Activated T-helper 2 cell treated with anti-CD3 and anti-CD28 coated beads, Interferon-gamma antibody, Interleukin-2, Interleukin-4, amounts not matched to agents 10 μg/mL and 5 μg/mL and 100 μg/mL, durations not matched to agents 14 hours and 24 hours and 36 hours (primary cell): ENCODE results near the gene NCKAP5L. TPM values are rescaled to one million over a fixed set of nuclear protein-coding genes. Genes with fewer than 3 reads are reported as not detected.
"Not testable (repeated sequence)": the region's sequence is repeated elsewhere in the genome, so short reads cannot be mapped to it uniquely, and the experiment has no call there.

ENCODE experiments used
- DNase-seq: peaks from one replicate; pipeline ENCODE4 v3.0.0; 2021; ENCODE audit warnings: low spot score
- H3K27ac Mint-ChIP-seq: one replicate; pipeline ENCODE4 v1.8.0; 2021; ENCODE audit warnings: mixed read lengths
- H3K27me3 Mint-ChIP-seq: one replicate; pipeline ENCODE4 v1.8.0; 2021; ENCODE audit warnings: low read depth, mixed read lengths
- H3K36me3 Mint-ChIP-seq: one replicate; pipeline ENCODE4 v1.8.0; 2021; ENCODE audit warnings: low read depth, mixed read lengths
- H3K4me1 Mint-ChIP-seq: one replicate; pipeline ENCODE4 v1.8.0; 2021; ENCODE audit warnings: low read depth, mixed read lengths
- H3K4me3 Mint-ChIP-seq: one replicate; pipeline ENCODE4 v1.8.0; 2021; ENCODE audit warnings: low read depth, mild to moderate bottlenecking, moderate library complexity, mixed read lengths
- H3K9me3 Mint-ChIP-seq: one replicate; pipeline ENCODE4 v1.8.0; 2021; ENCODE audit warnings: mixed read lengths
- intact Hi-C: fragments of 100-400 bp; cut with micrococcal nuclease; formaldehyde crosslinking; loops from one replicate; pipeline ENCODE4 v1.15.1; 2023
- total RNA-seq: library from RNA; stranded (reverse); gene quantifications from 2 replicates; pipeline ENCODE4 v1.2.3, GENCODE V29; 2022

Gene NCKAP5L
- total RNA-seq, result 5.3 and 5.7 TPM in 2 replicates

GRCh38 chr12:49828133-49829091 lies at the start of gene NCKAP5L:
Gene NCKAP5L, minus strand, starts transcription at chr12:49828413. Its CDS starts 24,369 bp downstream, at chr12:49804044.
- Mint-ChIP-seq H3K27me3 (peaks cover 12% of the 10 kb centered on the region), H3K4me1 (peaks cover 10% of the 10 kb centered on the region), H3K4me3 (peak within 1 kb of the TSS; percentile 93), H3K27ac (peak within 1 kb of the TSS; percentile 83), H3K9me3 (no peaks in the 10 kb centered on the region), H3K36me3 (no peaks in the 10 kb centered on the region)
- intact Hi-C loops, result loop anchor here (1.0 to 5.0 kb wide), 2 partner anchors 15 to 121 kb away; partner anchors contain the start of genes BCDIN3D and FMNL3
- peak; percentile 88 for DNase-seq

- H3K36me3 Mint-ChIP-seq, result no peaks in the 10 kb centered on the region
- H3K9me3 Mint-ChIP-seq, result peaks cover 32% of the 10 kb centered on the region
- no peak for DNase-seq
- intact Hi-C loops, result no loop called here
- H3K4me3 Mint-ChIP-seq, result no peak overlapping the region
- peaks cover 2% of the 10 kb centered on the region for H3K27me3 Mint-ChIP-seq
- H3K27ac Mint-ChIP-seq, result no peak overlapping the region
- no peaks in the 10 kb centered on the region for H3K4me1 Mint-ChIP-seq
Observed at GRCh38 chr12:49877066-49877465, 48.9 kb upstream of the NCKAP5L start.

- H3K27me3 Mint-ChIP-seq, result peaks cover 2% of the 10 kb centered on the region
Observed at GRCh38 chr12:49876070-49876469, 47.9 kb upstream of the NCKAP5L start.

GRCh38 chr12:49875115-49875720 lies 47.0 kb upstream of the NCKAP5L start:
- H3K4me3 Mint-ChIP-seq, result no peak overlapping the region
- intact Hi-C loops, result no loop called here
- DNase-seq, result no peak
- no peaks in the 10 kb centered on the region for H3K4me1 Mint-ChIP-seq
- no peaks in the 10 kb centered on the region for H3K36me3 Mint-ChIP-seq
- no peak overlapping the region for H3K27ac Mint-ChIP-seq
- H3K9me3 Mint-ChIP-seq, result peaks cover 26% of the 10 kb centered on the region
- peaks cover 2% of the 10 kb centered on the region for H3K27me3 Mint-ChIP-seq

More at GRCh38 chr12:49876070-49876469, 47.9 kb upstream of the NCKAP5L start:
- Mint-ChIP-seq H3K36me3 (no peaks in the 10 kb centered on the region), H3K9me3 (peaks cover 32% of the 10 kb centered on the region), H3K4me3 (no peak overlapping the region), H3K27ac (no peak overlapping the region), H3K4me1 (no peaks in the 10 kb centered on the region)
- intact Hi-C loops, result no loop called here
- DNase-seq, result no peak

GRCh38 chr12:49874142-49874897 lies 46.1 kb upstream of the NCKAP5L start:
- Mint-ChIP-seq H3K4me1 (no peaks in the 10 kb centered on the region), H3K36me3 (no peaks in the 10 kb centered on the region), H3K4me3 (no peak overlapping the region), H3K27ac (no peak overlapping the region), H3K27me3 (peaks cover 2% of the 10 kb centered on the region), H3K9me3 (peaks cover 17% of the 10 kb centered on the region)
- DNase-seq, result no peak
- intact Hi-C loops, result no loop called here

GRCh38 chr12:49873361-49873934 lies 45.2 kb upstream of the NCKAP5L start:
- H3K4me3 Mint-ChIP-seq, result no peak overlapping the region
- H3K4me1 Mint-ChIP-seq, result no peaks in the 10 kb centered on the region
- DNase-seq, result no peak
- H3K9me3 Mint-ChIP-seq, result peaks cover 9% of the 10 kb centered on the region
- peaks cover 2% of the 10 kb centered on the region for H3K27me3 Mint-ChIP-seq
- intact Hi-C loops, result no loop called here
- H3K36me3 Mint-ChIP-seq, result no peaks in the 10 kb centered on the region
- no peak overlapping the region for H3K27ac Mint-ChIP-seq

GRCh38 chr12:49872781-49873181 lies 44.6 kb upstream of the NCKAP5L start:
- Mint-ChIP-seq H3K9me3 (peaks cover 2% of the 10 kb centered on the region), H3K27me3 (peaks cover 2% of the 10 kb centered on the region), H3K36me3 (no peaks in the 10 kb centered on the region), H3K4me1 (no peaks in the 10 kb centered on the region), H3K4me3 (no peak overlapping the region), H3K27ac (no peak overlapping the region)
- no peak for DNase-seq
- intact Hi-C loops, result no loop called here

GRCh38 chr12:49872381-49872780 lies 44.2 kb upstream of the NCKAP5L start:
- H3K27ac Mint-ChIP-seq, result no peak overlapping the region
- H3K27me3 Mint-ChIP-seq, result peaks cover 2% of the 10 kb centered on the region
- no peak for DNase-seq
- no peaks in the 10 kb centered on the region for H3K4me1 Mint-ChIP-seq
- H3K4me3 Mint-ChIP-seq, result no peak overlapping the region
- intact Hi-C loops, result no loop called here
- H3K36me3 Mint-ChIP-seq, result no peaks in the 10 kb centered on the region
- H3K9me3 Mint-ChIP-seq, result no peaks in the 10 kb centered on the region

GRCh38 chr12:49871811-49872251 lies 43.6 kb upstream of the NCKAP5L start:
- H3K9me3 Mint-ChIP-seq, H3K4me3 Mint-ChIP-seq, DNase-seq, H3K4me1 Mint-ChIP-seq, H3K27me3 Mint-ChIP-seq, H3K27ac Mint-ChIP-seq, H3K36me3 Mint-ChIP-seq, intact Hi-C loops: not testable (repeated sequence)

GRCh38 chr12:49871263-49871561 lies 43.0 kb upstream of the NCKAP5L start:
- peaks cover 2% of the 10 kb centered on the region for H3K27me3 Mint-ChIP-seq
- H3K9me3 Mint-ChIP-seq, result no peaks in the 10 kb centered on the region
- intact Hi-C loops, result no loop called here

GRCh38 chr12:49870501-49871262 lies 42.5 kb upstream of the NCKAP5L start:
- no peak overlapping the region for H3K27ac Mint-ChIP-seq
- intact Hi-C loops, result no loop called here
- no peaks in the 10 kb centered on the region for H3K4me1 Mint-ChIP-seq
- H3K9me3 Mint-ChIP-seq, result no peaks in the 10 kb centered on the region
- peaks cover 2% of the 10 kb centered on the region for H3K27me3 Mint-ChIP-seq
- no peaks in the 10 kb centered on the region for H3K36me3 Mint-ChIP-seq
- no peak overlapping the region for H3K4me3 Mint-ChIP-seq
- no peak for DNase-seq

More at GRCh38 chr12:49871263-49871561, 43.0 kb upstream of the NCKAP5L start:
- H3K27ac Mint-ChIP-seq, result no peak overlapping the region
- H3K4me1 Mint-ChIP-seq, result no peaks in the 10 kb centered on the region
- no peak for DNase-seq
- H3K4me3 Mint-ChIP-seq, result no peak overlapping the region
- no peaks in the 10 kb centered on the region for H3K36me3 Mint-ChIP-seq
